SJCRH30 (cell line): ENCODE data around the gene WDR13. TPM values are rescaled to one million over a fixed set of nuclear protein-coding genes. Genes with fewer than 3 reads are reported as not detected.

Experiments used
- total RNA-seq: library from RNA; depleted of rRNA; stranded (reverse); fragments of >200 nt; shearing (Covaris generic); gene quantifications from 2 replicates; pipeline ENCODE4 v1.2.3, GENCODE V29; 2014; rRNA removed

The WDR13 gene
- total RNA-seq, 1 experiment from 2014 or later: 19.9 TPM

Other genes with a start within 250 kb of the WDR13 start
- gene SSX3, start 240.8 kb upstream of the WDR13 start, total RNA-seq: not detected in 2 replicates
- gene SSX4, start 214.0 kb upstream of the WDR13 start, total RNA-seq: not detected in 2 replicates
- not detected in 2 replicates for gene SSX4B, start 185.5 kb upstream of the WDR13 start, total RNA-seq
- gene SLC38A5, start 127.2 kb upstream of the WDR13 start, total RNA-seq: 13.8 and 15.4 TPM in 2 replicates
- gene FTSJ1, start 121.3 kb upstream of the WDR13 start, total RNA-seq: 28.0 and 29.4 TPM in 2 replicates
- 6.2 and 9.8 TPM in 2 replicates for gene PORCN, start 88.5 kb upstream of the WDR13 start, total RNA-seq
- gene EBP, start 75.7 kb upstream of the WDR13 start, total RNA-seq: 61.7 and 71.9 TPM in 2 replicates
- 4.3 and 4.6 TPM in 2 replicates for gene TBC1D25, start 57.8 kb upstream of the WDR13 start, total RNA-seq
- 117 and 135 TPM in 2 replicates for gene RBM3, start 23.0 kb upstream of the WDR13 start, total RNA-seq
- gene WAS, start 86.3 kb downstream of the WDR13 start, total RNA-seq: not detected in 2 replicates
- gene SUV39H1, start 99.2 kb downstream of the WDR13 start, total RNA-seq: 10.2 and 10.5 TPM in 2 replicates
- not detected in 2 replicates for gene GLOD5, start 164.3 kb downstream of the WDR13 start, total RNA-seq
- not detected in 2 replicates for gene GATA1, start 189.1 kb downstream of the WDR13 start, total RNA-seq
- gene HDAC6, start 204.6 kb downstream of the WDR13 start, total RNA-seq: 31.5 and 47.2 TPM in 2 replicates
- gene ERAS, start 229.0 kb downstream of the WDR13 start, total RNA-seq: not detected in 2 replicates
- not detected in 2 replicates for gene PCSK1N, start 238.1 kb downstream of the WDR13 start, total RNA-seq